ENCODE data around the gene PPP1R26. TPM values are rescaled to one million over a fixed set of nuclear protein-coding genes. Genes with fewer than 3 reads are reported as not detected.
"Not testable (repeated sequence)": the region's sequence is repeated elsewhere in the genome, so short reads cannot be mapped to it uniquely, and the experiment has no call there.

The PPP1R26 gene
- total and polyA plus RNA-seq, 2 donors: 8.9 to 14.1 TPM

DNA sequence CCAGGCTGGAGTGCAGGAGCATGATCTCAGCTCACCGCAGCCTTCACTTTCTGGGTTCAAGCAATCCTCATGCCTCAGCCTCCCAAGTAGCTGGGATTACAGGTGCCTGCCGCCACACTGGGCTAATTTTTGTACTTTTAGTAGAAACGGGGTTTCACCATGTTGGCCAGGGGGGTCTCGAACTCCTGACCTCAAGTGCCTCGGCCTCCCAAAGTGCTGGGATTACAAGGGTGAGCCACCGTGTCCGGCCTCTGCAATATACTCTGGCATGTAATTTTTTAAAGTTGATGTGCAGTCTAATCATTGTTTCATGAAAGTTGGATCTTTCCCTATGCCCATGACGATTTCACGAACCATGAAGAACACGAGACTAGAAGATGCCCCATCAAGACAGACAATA is 28.6 kb upstream of the PPP1R26 start:
- H3K36me3 ChIP-seq (ENCODE audit: insufficient read depth): no peaks in the 10 kb centered on the region
- H3K4me3 ChIP-seq (ENCODE audit: low read depth, low read length): no peak overlapping the region
- WGBS: 94% methylated on average over 10 of the region's 10 CpGs
- H3K27ac ChIP-seq (ENCODE audit: low read depth): no peak overlapping the region
- H3K4me1 ChIP-seq (ENCODE audit: insufficient read depth): no peaks in the 10 kb centered on the region
- DNase-seq (ENCODE audit: extremely low spot score): no peak

DNA sequence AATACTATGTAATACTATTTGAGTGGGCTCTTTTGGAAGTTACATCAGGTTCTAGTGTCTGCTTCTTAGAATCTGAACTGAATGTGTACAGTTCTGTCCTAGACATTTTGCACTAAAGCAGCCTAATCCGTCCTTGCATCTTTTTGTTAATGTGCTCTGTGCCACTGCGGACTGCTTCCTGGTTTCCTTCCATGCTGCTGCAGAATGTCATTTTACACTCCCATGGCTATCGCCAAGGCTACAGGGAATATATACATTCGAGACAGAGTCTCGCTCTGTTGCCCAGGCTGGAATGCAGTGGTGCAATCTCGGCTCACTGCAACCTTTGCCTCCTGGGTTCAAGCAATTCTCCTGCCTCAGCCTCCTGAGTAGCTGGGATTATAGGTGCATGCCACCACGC is 27.7 kb upstream of the PPP1R26 start:
- H3K27ac ChIP-seq (ENCODE audit: low read depth); H3K4me1 ChIP-seq (ENCODE audit: insufficient read depth); H3K36me3 ChIP-seq (ENCODE audit: insufficient read depth); H3K4me3 ChIP-seq (ENCODE audit: low read depth, low read length); DNase-seq (ENCODE audit: extremely low spot score): not testable (repeated sequence)
- 52% methylated on average over 7 of the region's 7 CpGs for WGBS

DNA sequence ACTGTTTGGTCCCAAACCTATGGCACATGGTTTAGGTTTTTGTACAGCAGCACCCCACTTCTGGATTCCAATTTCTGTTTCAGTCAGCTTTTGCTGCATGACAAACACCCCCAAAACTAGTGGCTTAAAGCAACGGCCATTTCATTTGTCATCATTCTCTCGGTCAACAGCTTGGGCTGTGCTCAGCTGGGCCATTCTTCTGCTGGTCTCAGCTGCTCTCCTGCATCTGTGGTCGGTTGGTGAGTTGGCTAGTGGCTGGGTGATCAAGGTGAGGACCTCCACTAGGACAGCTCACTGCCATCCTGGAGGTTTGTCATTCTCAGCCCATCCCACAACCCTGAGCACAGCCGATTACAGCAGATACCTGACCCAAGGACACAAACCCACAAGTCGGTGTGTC is 24.8 kb upstream of the PPP1R26 start:
- WGBS: 92% methylated on average over 5 of the region's 5 CpGs
- no peaks in the 10 kb centered on the region for H3K36me3 ChIP-seq (ENCODE audit: insufficient read depth)
- H3K4me3 ChIP-seq (ENCODE audit: low read depth, low read length): no peak overlapping the region
- no peak for DNase-seq (ENCODE audit: extremely low spot score)
- H3K4me1 ChIP-seq (ENCODE audit: insufficient read depth): no peaks in the 10 kb centered on the region
- no peak overlapping the region for H3K27ac ChIP-seq (ENCODE audit: low read depth)

DNA sequence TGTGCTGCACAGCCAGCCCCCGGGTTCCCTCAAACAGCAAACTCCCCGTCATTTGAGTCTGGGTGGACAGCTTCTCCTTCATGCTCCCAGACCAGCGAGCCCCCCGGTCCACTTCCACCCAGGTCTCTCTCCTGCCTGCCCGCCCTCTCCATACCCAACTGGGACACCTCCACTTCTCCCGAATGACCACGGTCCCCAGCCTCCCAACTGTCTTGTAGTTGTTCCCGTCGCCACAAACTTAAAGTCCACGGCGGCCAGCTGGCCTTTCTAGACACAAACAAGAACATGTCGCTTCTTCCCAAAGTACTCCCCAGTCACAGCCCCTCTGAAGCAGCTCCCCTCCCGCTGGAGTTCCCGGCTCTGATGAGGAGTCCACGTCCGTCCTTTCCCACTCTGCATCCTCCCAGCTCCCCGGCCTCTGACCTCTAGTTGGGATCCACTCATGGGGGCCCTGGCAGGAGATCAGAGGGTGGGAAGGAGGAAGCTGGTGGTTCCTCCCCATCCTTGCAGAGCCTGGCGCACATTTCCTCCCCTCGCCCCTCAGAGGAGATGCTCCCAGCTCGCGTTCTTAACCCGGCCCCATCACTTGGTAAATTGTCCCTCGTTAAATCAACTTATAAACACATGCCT is 24.1 kb upstream of the PPP1R26 start:
- no peak overlapping the region for H3K4me3 ChIP-seq (ENCODE audit: low read depth, low read length)
- no peaks in the 10 kb centered on the region for H3K4me1 ChIP-seq (ENCODE audit: insufficient read depth)
- H3K27ac ChIP-seq (ENCODE audit: low read depth): no peak overlapping the region
- no peak for DNase-seq (ENCODE audit: extremely low spot score)
- WGBS: 54% methylated on average over 23 of the region's 23 CpGs
- no peaks in the 10 kb centered on the region for H3K36me3 ChIP-seq (ENCODE audit: insufficient read depth)

DNA sequence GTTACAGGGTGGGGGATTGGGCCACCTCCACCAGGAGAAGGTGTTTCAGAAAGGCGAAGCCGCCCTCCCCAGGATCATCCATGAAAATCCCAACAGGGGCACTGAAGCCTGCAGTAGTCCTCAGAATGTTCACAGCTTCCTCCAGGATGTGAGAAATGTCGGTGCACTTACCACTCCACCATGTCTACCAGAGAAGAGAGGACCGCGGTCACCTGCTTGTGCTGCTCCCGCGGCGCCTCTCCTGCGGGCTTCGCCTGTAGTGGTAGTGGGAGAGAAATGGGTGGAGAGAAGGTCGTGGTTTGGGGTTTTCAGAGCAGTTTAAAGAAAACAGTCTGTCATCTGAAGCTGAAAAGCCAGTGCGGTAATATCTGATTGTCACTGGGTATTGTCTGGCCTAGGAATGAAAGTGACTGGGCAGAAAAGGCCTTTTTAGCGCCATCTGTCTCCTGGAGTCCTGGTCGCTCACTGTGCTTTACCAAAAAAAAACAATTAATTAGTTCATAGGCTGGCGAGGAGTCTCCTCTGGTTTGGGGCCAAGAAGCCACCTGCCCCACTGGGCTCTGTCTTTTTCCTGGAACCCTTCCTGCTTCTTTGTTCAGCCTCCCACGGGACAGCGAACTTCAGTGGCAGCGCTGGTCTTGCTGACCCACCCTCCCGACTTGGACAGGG is 23.0 kb upstream of the PPP1R26 start:
- DNase-seq (ENCODE audit: extremely low spot score): no peak
- Histone ChIP-seq H3K36me3 (ENCODE audit: insufficient read depth) (no peaks in the 10 kb centered on the region), H3K4me1 (ENCODE audit: insufficient read depth) (no peaks in the 10 kb centered on the region), H3K4me3 (ENCODE audit: low read depth, low read length) (no peak overlapping the region), H3K27ac (ENCODE audit: low read depth) (no peak overlapping the region)
- 82% methylated on average over 19 of the region's 19 CpGs for WGBS

DNA sequence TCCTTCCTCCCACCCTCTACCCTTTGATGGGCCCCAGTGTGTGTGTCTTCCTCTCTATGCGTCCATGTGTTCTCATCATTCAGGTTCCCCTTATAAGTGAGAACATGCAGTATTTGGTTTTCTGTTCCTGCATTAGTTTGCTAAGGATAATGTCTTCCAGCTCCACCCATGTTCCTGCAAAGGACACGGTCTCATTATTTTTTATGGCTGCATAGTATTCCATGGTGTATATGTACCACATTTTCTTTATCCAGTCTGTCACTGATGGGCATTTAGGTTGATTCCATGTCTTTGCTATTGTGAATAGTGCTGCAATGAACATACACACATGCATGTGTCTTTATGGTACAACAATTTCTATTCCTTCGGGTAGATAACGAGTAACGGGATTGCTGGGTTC is 21.1 kb upstream of the PPP1R26 start:
- not testable (repeated sequence) for H3K4me1 ChIP-seq (ENCODE audit: insufficient read depth); H3K4me3 ChIP-seq (ENCODE audit: low read depth, low read length); H3K27ac ChIP-seq (ENCODE audit: low read depth); H3K36me3 ChIP-seq (ENCODE audit: insufficient read depth); DNase-seq (ENCODE audit: extremely low spot score)
- 91% methylated on average over 5 of the region's 5 CpGs for WGBS

GRCh38 chr9:135461936-135462335 is 17.6 kb upstream of the PPP1R26 start:
- 85% methylated on average over 11 of the region's 11 CpGs for WGBS
- no peak for DNase-seq (ENCODE audit: extremely low spot score)
- Histone ChIP-seq H3K4me1 (ENCODE audit: insufficient read depth) (no peaks in the 10 kb centered on the region), H3K36me3 (ENCODE audit: insufficient read depth) (no peaks in the 10 kb centered on the region), H3K27ac (ENCODE audit: low read depth) (no peak overlapping the region), H3K4me3 (ENCODE audit: low read depth, low read length) (no peak overlapping the region)

DNA sequence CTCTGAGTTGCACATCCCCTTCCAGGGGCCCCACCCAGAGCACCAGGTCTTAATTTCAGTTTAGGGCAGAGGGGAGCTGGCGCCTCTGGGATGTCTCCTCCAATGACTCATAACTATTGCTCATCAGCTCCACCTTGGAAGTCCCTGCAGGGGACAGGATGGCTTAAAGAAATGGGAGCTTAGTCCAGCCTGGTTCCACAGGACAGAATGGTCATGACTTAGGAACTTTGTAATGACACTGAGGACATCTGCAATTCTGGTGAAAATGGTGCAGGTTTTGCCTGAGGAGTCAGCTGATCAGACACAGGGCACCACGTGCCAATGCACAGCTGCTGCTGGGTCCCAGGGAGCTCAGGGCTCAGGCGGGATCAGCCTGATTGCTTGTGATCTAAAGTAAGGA is 16.4 kb upstream of the PPP1R26 start:
- no peak for DNase-seq (ENCODE audit: extremely low spot score)
- no peaks in the 10 kb centered on the region for H3K36me3 ChIP-seq (ENCODE audit: insufficient read depth)
- 56% methylated on average over 3 of the region's 3 CpGs for WGBS
- no peaks in the 10 kb centered on the region for H3K4me1 ChIP-seq (ENCODE audit: insufficient read depth)
- H3K27ac ChIP-seq (ENCODE audit: low read depth): no peak overlapping the region
- no peak overlapping the region for H3K4me3 ChIP-seq (ENCODE audit: low read depth, low read length)

GRCh38 chr9:135464181-135464580 is 15.4 kb upstream of the PPP1R26 start:
- WGBS: 93% methylated on average over 7 of the region's 7 CpGs
- Histone ChIP-seq H3K4me1 (ENCODE audit: insufficient read depth) (no peaks in the 10 kb centered on the region), H3K36me3 (ENCODE audit: insufficient read depth) (no peaks in the 10 kb centered on the region), H3K27ac (ENCODE audit: low read depth) (no peak overlapping the region), H3K4me3 (ENCODE audit: low read depth, low read length) (no peak overlapping the region)
- no peak for DNase-seq (ENCODE audit: extremely low spot score)

DNA sequence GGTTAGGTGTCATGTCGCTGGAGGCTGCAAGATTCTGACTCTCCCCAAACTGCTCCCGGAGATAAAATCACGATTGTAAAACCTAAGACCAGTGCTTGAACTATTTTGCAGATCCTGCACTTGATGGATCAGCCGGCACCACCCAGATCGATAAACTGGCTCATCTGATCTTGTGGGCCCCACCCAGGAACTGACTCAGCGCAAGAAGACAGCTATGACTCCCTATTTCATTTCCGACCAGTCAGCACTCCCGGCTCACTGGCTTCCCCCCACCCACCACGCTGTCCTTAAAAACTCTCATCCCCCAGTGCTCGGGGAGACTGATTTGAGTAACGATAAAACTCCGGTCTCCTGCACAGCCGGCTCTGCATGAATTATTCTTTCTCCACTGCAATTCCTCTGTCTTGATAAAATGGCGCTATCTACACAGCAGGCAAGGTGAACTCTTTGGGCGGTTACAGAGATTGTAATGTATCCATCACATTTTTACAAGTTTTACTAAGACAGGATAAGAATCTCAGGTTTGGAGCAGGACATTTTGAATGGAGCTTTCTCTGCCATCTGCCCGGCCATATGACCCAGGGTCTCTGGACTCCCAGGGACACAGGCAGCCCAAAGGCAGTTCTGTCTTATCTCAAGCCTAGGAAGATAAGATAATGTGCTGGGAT is 10.6 kb upstream of the PPP1R26 start:
- no peak overlapping the region for H3K4me3 ChIP-seq (ENCODE audit: low read depth, low read length)
- H3K4me1 ChIP-seq (ENCODE audit: insufficient read depth): no peaks in the 10 kb centered on the region
- no peaks in the 10 kb centered on the region for H3K36me3 ChIP-seq (ENCODE audit: insufficient read depth)
- no peak overlapping the region for H3K27ac ChIP-seq (ENCODE audit: low read depth)
- DNase-seq (ENCODE audit: extremely low spot score): no peak
- 18% methylated on average over 16 of the region's 16 CpGs for WGBS

GRCh38 chr9:135471791-135472640 is 7.6 kb upstream of the PPP1R26 start:
- 74% methylated on average over 23 of the region's 23 CpGs for WGBS

GRCh38 chr9:135473972-135474543 is 5.5 kb upstream of the PPP1R26 start:
- no peak overlapping the region for H3K27ac ChIP-seq (ENCODE audit: low read depth)
- H3K36me3 ChIP-seq (ENCODE audit: insufficient read depth): no peaks in the 10 kb centered on the region
- H3K4me3 ChIP-seq (ENCODE audit: low read depth, low read length): no peak overlapping the region
- no peak for DNase-seq (ENCODE audit: extremely low spot score)
- 74% methylated on average over 12 of the region's 12 CpGs for WGBS
- H3K4me1 ChIP-seq (ENCODE audit: insufficient read depth): no peaks in the 10 kb centered on the region

More at GRCh38 chr9:135471791-135472640, 7.6 kb upstream of the PPP1R26 start:
- no peaks in the 10 kb centered on the region for H3K4me1 ChIP-seq (ENCODE audit: insufficient read depth)
- no peak for DNase-seq (ENCODE audit: extremely low spot score)
- no peak overlapping the region for H3K27ac ChIP-seq (ENCODE audit: low read depth)
- no peak overlapping the region for H3K4me3 ChIP-seq (ENCODE audit: low read depth, low read length)
- no peaks in the 10 kb centered on the region for H3K36me3 ChIP-seq (ENCODE audit: insufficient read depth)

- 25% methylated on average over 12 of the region's 12 CpGs for WGBS
- no peaks in the 10 kb centered on the region for H3K36me3 ChIP-seq (ENCODE audit: insufficient read depth)
- no peaks in the 10 kb centered on the region for H3K4me1 ChIP-seq (ENCODE audit: insufficient read depth)
- no peak for DNase-seq (ENCODE audit: extremely low spot score)
- no peak overlapping the region for H3K4me3 ChIP-seq (ENCODE audit: low read depth, low read length)
- H3K27ac ChIP-seq (ENCODE audit: low read depth): no peak overlapping the region
Observed at GRCh38 chr9:135474915-135475314, 4.7 kb upstream of the PPP1R26 start.
